MCF 10A (cell line): ENCODE data around the gene HOXD12. TPM values are rescaled to one million over a fixed set of nuclear protein-coding genes. Genes with fewer than 3 reads are reported as not detected.

Source experiments
- BruUV-seq: library from RNA; stranded (reverse); fragments of 400-500 nt; replicated peaks from 2 replicates; lab custom pipeline; 2021; lab: Mats Ljungman, UMichigan
- CTCF ChIA-PET: fragments of 300-600 bp; sonication (Branson Sonifier 250); formaldehyde crosslinking; extraction: SDS; loops from one replicate; lab custom pipeline; 2021; ENCODE audit warnings: antibody characterized with exemption, inconsistent platforms; lab: Yijun Ruan, JAX
- POLR2A ChIA-PET: fragments of 300-600, 350-650 bp; sonication (Branson Sonifier 250); formaldehyde crosslinking; extraction: SDS; loops from one replicate; lab custom pipeline; 2020; ENCODE audit warnings: antibody characterized with exemption, inconsistent platforms; lab: Yijun Ruan, JAX
- DNase-seq: peaks from one replicate; pipeline ENCODE4 v3.0.0-alpha.2; 2018; ENCODE audit not compliant: unreplicated experiment
- H3K27ac Mint-ChIP-seq: one replicate; pipeline ENCODE4 v1.8.0; 2022; ENCODE audit warnings: mild to moderate bottlenecking, low read depth, mixed read lengths; ENCODE audit not compliant: unreplicated experiment
- H3K27me3 Mint-ChIP-seq: one replicate; pipeline ENCODE4 v1.8.0; 2022; ENCODE audit warnings: mixed read lengths; ENCODE audit not compliant: insufficient read depth, unreplicated experiment
- H3K36me3 Mint-ChIP-seq: one replicate; pipeline ENCODE4 v1.8.0; 2022; ENCODE audit warnings: mild to moderate bottlenecking, moderate library complexity, mixed read lengths; ENCODE audit not compliant: insufficient read depth, unreplicated experiment
- H3K4me1 Mint-ChIP-seq: one replicate; pipeline ENCODE4 v1.8.0; 2022; ENCODE audit warnings: mixed read lengths; ENCODE audit not compliant: insufficient read depth, unreplicated experiment
- H3K4me3 Mint-ChIP-seq: one replicate; pipeline ENCODE4 v1.8.0; 2022; ENCODE audit warnings: mild to moderate bottlenecking, moderate library complexity, mixed read lengths; ENCODE audit not compliant: unreplicated experiment
- H3K9me3 Mint-ChIP-seq: one replicate; pipeline ENCODE4 v1.8.0; 2022; ENCODE audit warnings: mixed read lengths; ENCODE audit not compliant: unreplicated experiment
- intact Hi-C: fragments of 100-400 bp; cut with micrococcal nuclease; formaldehyde crosslinking; loops from 2 replicates; pipeline ENCODE4 v1.14.1; 2022
- total RNA-seq: library from RNA; stranded (reverse); gene quantifications from 2 replicates; pipeline ENCODE4 v1.2.3, GENCODE V29; 2022
- TF ChIP-seq, protein P1 (sequence below): fragments of 200-600 bp; IDR thresholded peaks from one replicate; pipeline ENCODE4 v1.8.0; 2022; ENCODE audit warnings: antibody characterized with exemption, mild to moderate bottlenecking; ENCODE audit not compliant: unreplicated experiment

HOXD12 gene
- total RNA-seq, 1 experiment from 2014 or later = not detected

DNA sequence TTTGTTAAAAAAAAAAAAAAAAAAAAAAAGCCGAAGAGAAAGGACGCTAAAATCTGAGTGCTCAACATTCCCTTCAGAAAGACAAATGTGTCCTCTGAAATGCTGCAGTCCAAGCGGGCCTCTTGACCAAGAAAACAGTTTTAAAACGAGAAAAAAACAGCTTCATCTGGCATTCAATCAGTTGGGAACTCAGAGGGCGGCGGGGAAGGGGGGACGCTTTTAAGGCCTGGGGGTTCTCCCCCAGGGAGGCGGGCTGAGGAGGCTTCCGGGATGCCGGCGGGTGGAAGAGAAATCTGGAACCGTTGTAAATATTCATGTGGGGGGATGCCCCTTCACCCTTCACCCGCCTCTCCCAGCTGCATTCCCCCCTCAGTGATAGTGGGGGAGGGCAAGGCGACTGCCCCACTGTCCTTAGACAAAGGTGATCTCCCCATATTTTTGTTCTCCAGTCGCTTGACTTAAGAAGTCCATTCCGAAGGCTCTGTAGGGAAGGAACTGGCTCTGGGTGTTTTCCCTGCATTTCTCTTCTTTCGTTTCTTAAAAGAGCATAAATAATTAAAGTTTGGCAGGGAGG is 4.2 kb downstream of the HOXD12 start:
- H3K27me3 Mint-ChIP-seq = peaks cover 27% of the 10 kb centered on the region
- no peak overlapping the region for H3K27ac Mint-ChIP-seq
- no peak for DNase-seq
- TF ChIP-seq, protein P1, sequence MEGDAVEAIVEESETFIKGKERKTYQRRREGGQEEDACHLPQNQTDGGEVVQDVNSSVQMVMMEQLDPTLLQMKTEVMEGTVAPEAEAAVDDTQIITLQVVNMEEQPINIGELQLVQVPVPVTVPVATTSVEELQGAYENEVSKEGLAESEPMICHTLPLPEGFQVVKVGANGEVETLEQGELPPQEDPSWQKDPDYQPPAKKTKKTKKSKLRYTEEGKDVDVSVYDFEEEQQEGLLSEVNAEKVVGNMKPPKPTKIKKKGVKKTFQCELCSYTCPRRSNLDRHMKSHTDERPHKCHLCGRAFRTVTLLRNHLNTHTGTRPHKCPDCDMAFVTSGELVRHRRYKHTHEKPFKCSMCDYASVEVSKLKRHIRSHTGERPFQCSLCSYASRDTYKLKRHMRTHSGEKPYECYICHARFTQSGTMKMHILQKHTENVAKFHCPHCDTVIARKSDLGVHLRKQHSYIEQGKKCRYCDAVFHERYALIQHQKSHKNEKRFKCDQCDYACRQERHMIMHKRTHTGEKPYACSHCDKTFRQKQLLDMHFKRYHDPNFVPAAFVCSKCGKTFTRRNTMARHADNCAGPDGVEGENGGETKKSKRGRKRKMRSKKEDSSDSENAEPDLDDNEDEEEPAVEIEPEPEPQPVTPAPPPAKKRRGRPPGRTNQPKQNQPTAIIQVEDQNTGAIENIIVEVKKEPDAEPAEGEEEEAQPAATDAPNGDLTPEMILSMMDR = no peak
- H3K36me3 Mint-ChIP-seq = no peaks in the 10 kb centered on the region
- ChIA-PET POLR2A (no interaction called here), CTCF (interaction anchor here (0.6 to 2.3 kb wide), 3 partner anchors 7 to 1073 kb away, joined by 3 to 10 read pairs (median 3); no protein-coding TSS in a partner anchor)
- intact Hi-C loops = no loop called here
- H3K4me3 Mint-ChIP-seq = no peak overlapping the region
- no peaks in the 10 kb centered on the region for H3K9me3 Mint-ChIP-seq
- no TSS peak for BruUV-seq
- peaks cover 7% of the 10 kb centered on the region for H3K4me1 Mint-ChIP-seq

DNA sequence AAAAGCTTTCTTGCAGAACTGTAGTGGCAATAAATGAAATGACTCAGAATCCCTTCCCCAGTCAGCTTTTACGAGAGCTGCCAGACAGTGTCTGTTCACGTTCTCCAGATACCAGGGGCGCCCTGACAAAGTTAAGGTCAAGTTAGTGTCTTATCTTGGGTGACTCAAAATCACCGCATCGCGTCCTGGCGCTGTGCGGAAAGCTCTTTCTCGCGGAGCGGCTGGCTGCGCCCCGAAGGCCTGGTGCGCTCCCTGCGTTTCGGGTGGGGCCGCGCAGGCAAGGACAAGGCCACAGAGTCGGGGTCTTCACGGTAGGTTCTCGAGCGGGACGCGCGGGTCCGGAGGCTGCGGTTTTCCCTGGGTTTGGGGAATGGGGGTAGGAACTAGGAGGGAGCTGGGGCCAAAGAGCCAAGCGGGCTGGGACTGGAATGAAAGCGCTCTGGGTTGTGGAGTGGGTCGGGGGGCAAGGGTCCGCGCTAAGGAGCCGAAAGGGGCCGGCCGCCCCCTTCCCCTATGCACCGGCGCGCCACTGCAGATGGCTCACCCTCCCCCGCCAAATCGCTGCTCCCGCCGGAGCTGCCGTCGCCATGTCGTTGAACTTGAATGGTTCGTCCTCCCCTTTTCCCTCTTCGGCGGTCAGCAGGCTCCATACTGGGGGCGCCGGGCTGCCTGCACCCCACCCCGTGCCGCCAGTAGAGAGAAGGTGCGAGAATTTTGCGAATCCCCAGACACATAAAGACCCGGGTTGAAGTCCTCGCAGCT is 4.9 kb downstream of the HOXD12 start:
- Mint-ChIP-seq H3K4me3 (no peak overlapping the region), H3K36me3 (no peaks in the 10 kb centered on the region), H3K27ac (no peak overlapping the region), H3K9me3 (no peaks in the 10 kb centered on the region), H3K27me3 (peaks cover 22% of the 10 kb centered on the region), H3K4me1 (peaks cover 7% of the 10 kb centered on the region)
- intact Hi-C loops = no loop called here
- POLR2A ChIA-PET = no interaction called here
- TF ChIP-seq, protein P1 = no peak
- CTCF ChIA-PET = interaction anchor here (0.6 to 1.1 kb wide), 3 partner anchors 505 to 853 kb away, joined by 3 to 4 read pairs (median 3); no protein-coding TSS in a partner anchor
- no TSS peak for BruUV-seq
- no peak for DNase-seq

DNA sequence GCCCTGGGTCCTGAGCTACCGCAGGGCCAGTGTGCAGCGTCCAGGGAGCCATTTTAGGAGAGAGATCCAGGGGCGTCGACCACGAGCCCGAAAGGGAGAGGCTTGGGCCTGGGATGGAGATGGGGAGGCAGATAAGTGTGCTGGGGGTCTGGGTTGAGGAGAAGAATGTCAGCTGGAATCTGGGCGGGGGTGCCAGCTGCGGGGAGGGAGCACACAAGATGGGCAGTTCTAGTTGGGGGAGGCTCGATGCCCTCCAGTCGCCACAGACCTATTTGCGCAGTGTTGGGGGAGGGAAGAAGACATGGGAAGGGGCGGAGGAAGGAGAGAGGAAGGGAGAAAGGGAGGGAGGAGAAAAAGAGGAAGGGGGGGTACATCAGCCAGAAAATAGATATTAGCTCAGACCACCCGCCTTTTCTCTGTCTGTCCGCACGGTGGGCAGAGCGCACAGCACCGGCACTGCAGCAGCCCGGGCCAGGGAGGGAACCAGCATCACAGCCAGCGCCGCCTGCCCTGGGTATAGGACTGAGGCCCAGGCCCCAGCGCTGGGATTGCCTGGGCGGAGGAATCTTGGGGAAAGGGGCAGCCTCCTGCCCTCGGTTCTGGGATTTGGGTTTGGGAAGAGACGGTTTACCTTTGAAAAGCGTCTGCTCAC is 5.6 kb downstream of the HOXD12 start:
- Mint-ChIP-seq H3K27me3 (peaks cover 22% of the 10 kb centered on the region), H3K36me3 (no peaks in the 10 kb centered on the region), H3K4me1 (peaks cover 7% of the 10 kb centered on the region), H3K4me3 (no peak overlapping the region), H3K9me3 (no peaks in the 10 kb centered on the region), H3K27ac (no peak overlapping the region)
- intact Hi-C loops = no loop called here
- TF ChIP-seq, protein P1 = no peak
- ChIA-PET CTCF (interaction anchor here (0.6 to 1.1 kb wide), 2 partner anchors 831 to 854 kb away, joined by 3 to 4 read pairs; no protein-coding TSS in a partner anchor), POLR2A (no interaction called here)
- no peak for DNase-seq
- BruUV-seq = no TSS peak
